DOHH2 (cell line): ENCODE data around the gene RIPK1.

Experiments used
- CTCF ChIP-seq: fragments of 200-600 bp; sonication (generic); IDR thresholded peaks from one replicate; pipeline ENCODE4 v1.5.1; 2014; ENCODE audit warnings: antibody characterized with exemption, mild to moderate bottlenecking, low read depth, low read length; ENCODE audit not compliant: poor library complexity, severe bottlenecking
- EZH2phosphoT487 ChIP-seq: fragments of 200-600 bp; sonication (generic); IDR thresholded peaks from 2 replicates; pipeline ENCODE4 v1.6.1; 2017; ENCODE audit warnings: borderline replicate concordance, mild to moderate bottlenecking, antibody characterized with exemption, low read length, moderate library complexity, mixed read lengths

DNA sequence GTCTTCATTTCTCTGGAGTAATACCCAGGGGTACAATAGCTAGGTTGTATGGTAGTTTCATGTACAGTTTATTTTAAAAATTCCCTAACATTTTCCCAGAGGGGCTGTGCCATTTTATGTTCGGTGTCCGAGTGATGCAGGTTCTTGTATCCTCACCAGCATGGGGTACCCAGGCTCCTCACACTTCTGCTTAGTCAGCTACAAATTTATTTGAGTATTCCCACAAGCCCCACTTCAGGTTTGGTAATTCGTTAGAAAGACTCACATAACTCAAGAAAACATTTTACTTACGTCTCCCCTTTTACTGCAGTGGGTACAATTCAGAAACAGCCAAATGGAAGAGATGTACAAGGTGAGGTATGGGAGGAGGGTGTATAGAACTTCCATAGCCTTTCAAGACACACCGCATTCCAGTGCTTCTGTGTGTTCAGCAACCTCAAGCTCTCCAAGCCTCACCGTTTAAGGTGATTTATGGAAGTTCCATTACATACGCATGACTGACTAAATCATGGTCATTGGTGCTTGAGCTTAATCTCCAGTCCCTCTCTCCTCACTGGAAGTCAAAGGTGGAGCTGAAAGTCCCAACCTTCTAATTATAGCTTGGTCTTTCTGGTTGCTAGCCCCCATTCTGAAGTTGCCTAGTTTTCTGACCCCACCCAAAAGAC lies 18.1 kb downstream of the RIPK1 start:
- TF ChIP-seq EZH2phosphoT487 (no peak), CTCF (no peak)
